ENCODE data around the gene FKBP5.

GRCh38 chr6:35722121-35722761 is 33.5 kb upstream of the FKBP5 start:
- no peak for TF ChIP-seq POLR2A (IDR thresholded peaks at IDR 0.05)
- TF ChIP-seq, protein P1, sequence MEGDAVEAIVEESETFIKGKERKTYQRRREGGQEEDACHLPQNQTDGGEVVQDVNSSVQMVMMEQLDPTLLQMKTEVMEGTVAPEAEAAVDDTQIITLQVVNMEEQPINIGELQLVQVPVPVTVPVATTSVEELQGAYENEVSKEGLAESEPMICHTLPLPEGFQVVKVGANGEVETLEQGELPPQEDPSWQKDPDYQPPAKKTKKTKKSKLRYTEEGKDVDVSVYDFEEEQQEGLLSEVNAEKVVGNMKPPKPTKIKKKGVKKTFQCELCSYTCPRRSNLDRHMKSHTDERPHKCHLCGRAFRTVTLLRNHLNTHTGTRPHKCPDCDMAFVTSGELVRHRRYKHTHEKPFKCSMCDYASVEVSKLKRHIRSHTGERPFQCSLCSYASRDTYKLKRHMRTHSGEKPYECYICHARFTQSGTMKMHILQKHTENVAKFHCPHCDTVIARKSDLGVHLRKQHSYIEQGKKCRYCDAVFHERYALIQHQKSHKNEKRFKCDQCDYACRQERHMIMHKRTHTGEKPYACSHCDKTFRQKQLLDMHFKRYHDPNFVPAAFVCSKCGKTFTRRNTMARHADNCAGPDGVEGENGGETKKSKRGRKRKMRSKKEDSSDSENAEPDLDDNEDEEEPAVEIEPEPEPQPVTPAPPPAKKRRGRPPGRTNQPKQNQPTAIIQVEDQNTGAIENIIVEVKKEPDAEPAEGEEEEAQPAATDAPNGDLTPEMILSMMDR (IDR thresholded peaks at IDR 0.05), result no peak

Data from adrenal gland (tissue), 5 donors.